ENCODE results near the gene RPP30.

DNA sequence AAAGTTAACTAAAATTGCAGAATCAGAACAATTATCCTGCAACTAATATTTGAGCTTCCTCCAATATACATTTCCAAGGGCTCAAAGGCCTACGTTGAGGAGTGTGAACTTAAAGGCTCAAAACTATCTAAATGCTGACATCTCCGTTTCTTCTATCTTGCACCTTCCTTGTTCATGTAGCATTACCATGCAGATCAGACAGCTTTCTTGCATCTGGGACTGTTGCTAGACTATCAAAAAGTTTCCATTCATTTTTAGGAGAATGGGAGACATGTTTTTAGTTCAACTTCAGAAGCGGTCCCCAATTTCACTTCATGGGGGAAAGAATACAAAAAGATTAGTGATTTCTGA lies 46.2 kb downstream of the RPP30 start:
- TF ChIP-seq, protein P1, sequence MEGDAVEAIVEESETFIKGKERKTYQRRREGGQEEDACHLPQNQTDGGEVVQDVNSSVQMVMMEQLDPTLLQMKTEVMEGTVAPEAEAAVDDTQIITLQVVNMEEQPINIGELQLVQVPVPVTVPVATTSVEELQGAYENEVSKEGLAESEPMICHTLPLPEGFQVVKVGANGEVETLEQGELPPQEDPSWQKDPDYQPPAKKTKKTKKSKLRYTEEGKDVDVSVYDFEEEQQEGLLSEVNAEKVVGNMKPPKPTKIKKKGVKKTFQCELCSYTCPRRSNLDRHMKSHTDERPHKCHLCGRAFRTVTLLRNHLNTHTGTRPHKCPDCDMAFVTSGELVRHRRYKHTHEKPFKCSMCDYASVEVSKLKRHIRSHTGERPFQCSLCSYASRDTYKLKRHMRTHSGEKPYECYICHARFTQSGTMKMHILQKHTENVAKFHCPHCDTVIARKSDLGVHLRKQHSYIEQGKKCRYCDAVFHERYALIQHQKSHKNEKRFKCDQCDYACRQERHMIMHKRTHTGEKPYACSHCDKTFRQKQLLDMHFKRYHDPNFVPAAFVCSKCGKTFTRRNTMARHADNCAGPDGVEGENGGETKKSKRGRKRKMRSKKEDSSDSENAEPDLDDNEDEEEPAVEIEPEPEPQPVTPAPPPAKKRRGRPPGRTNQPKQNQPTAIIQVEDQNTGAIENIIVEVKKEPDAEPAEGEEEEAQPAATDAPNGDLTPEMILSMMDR (conservative IDR thresholded peaks at IDR 0.05; ENCODE audit: low read length), result no peak
- no peak for TF ChIP-seq EZH2phosphoT487 (IDR thresholded peaks at IDR 0.05; ENCODE audit: borderline replicate concordance)
